Fibroblast of peridontal ligament (primary cell): Measurements from ENCODE around the gene PGM5.
A peak's percentile ranks its signal among the peaks of the same experiment; 100 is the strongest.

Experiments
- DNase-seq: peaks from one replicate; pipeline ENCODE4 v3.0.0-alpha.2; 2010; ENCODE audit errors: extremely low read depth

Gene PGM5

GRCh38 chr9:68433531-68434110 lies 77.2 kb downstream of the PGM5 start:
- DNase-seq = no peak

GRCh38 chr9:68437785-68438184 lies 81.4 kb downstream of the PGM5 start:
- DNase-seq = no peak

- no peak for DNase-seq
These were observed 87.2 kb downstream of the PGM5 start for GRCh38 chr9:68443624-68444023.

- no peak for DNase-seq
These were observed 90.4 kb downstream of the PGM5 start for GRCh38 chr9:68446836-68447235.

- DNase-seq = no peak
These were observed 91.2 kb downstream of the PGM5 start for GRCh38 chr9:68447611-68448010.

GRCh38 chr9:68454579-68455334 lies 98.3 kb downstream of the PGM5 start:
- no peak for DNase-seq

- DNase-seq = peak; percentile 15
These were observed 99.0 kb downstream of the PGM5 start for GRCh38 chr9:68455451-68455850.

- DNase-seq = no peak
These were observed 101.4 kb downstream of the PGM5 start for GRCh38 chr9:68457803-68458202.

- DNase-seq = no peak
These were observed 102.5 kb downstream of the PGM5 start for GRCh38 chr9:68458918-68459317.

GRCh38 chr9:68462105-68462775 lies 105.8 kb downstream of the PGM5 start:
- DNase-seq = peak; percentile 22

- DNase-seq = no peak
These were observed 113.7 kb downstream of the PGM5 start for GRCh38 chr9:68470067-68470466.

GRCh38 chr9:68470634-68471033 lies 114.2 kb downstream of the PGM5 start:
- DNase-seq = no peak

GRCh38 chr9:68472119-68472518 lies 115.7 kb downstream of the PGM5 start:
- DNase-seq = no peak

- no peak for DNase-seq
These were observed 117.4 kb downstream of the PGM5 start for GRCh38 chr9:68473790-68474189.

GRCh38 chr9:68476422-68476821 lies 120.0 kb downstream of the PGM5 start:
- DNase-seq = no peak

- no peak for DNase-seq
These were observed 120.4 kb downstream of the PGM5 start for GRCh38 chr9:68476847-68477246.

- peak; percentile 14 for DNase-seq
These were observed 124.4 kb downstream of the PGM5 start for GRCh38 chr9:68480807-68481206.

- DNase-seq = no peak
These were observed 126.1 kb downstream of the PGM5 start for GRCh38 chr9:68482548-68482947.

- no peak for DNase-seq
These were observed 131.7 kb downstream of the PGM5 start for GRCh38 chr9:68488126-68488525.

GRCh38 chr9:68489646-68490045 lies 133.2 kb downstream of the PGM5 start:
- DNase-seq = peak; percentile 62

- no peak for DNase-seq
These were observed 136.4 kb downstream of the PGM5 start for GRCh38 chr9:68492806-68493205.

GRCh38 chr9:68493541-68493940 lies 137.1 kb downstream of the PGM5 start:
- no peak for DNase-seq

- DNase-seq = no peak
These were observed 137.7 kb downstream of the PGM5 start for GRCh38 chr9:68493958-68494577.
